Dendritic cell treated with granulocyte-macrophage colony-stimulating factor and Interleukin-4, amounts not matched to agents 40 ng/mL and 50 ng/mL, for 4 days (primary cell): ENCODE results near the gene OMA1.

Source experiments
- H3K27ac Mint-ChIP-seq: one replicate; pipeline ENCODE4 v1.8.0; 2022; ENCODE audit warnings: mild to moderate bottlenecking, mixed read lengths
- H3K27me3 Mint-ChIP-seq: one replicate; pipeline ENCODE4 v1.8.0; 2022; ENCODE audit warnings: mild to moderate bottlenecking, mixed read lengths
- H3K36me3 Mint-ChIP-seq: one replicate; pipeline ENCODE4 v1.8.0; 2022; ENCODE audit warnings: low read depth, mixed read lengths
- H3K4me1 Mint-ChIP-seq: one replicate; pipeline ENCODE4 v1.8.0; 2022; ENCODE audit warnings: low read depth, mixed read lengths
- H3K4me3 Mint-ChIP-seq: one replicate; pipeline ENCODE4 v1.8.0; 2022; ENCODE audit warnings: mild to moderate bottlenecking, moderate library complexity, mixed read lengths
- H3K9me3 Mint-ChIP-seq: one replicate; pipeline ENCODE4 v1.8.0; 2022; ENCODE audit warnings: mixed read lengths
- intact Hi-C: fragments of 100-400 bp; cut with micrococcal nuclease; formaldehyde crosslinking; loops from one replicate; pipeline ENCODE4 v1.15.0; 2022

Gene OMA1

DNA sequence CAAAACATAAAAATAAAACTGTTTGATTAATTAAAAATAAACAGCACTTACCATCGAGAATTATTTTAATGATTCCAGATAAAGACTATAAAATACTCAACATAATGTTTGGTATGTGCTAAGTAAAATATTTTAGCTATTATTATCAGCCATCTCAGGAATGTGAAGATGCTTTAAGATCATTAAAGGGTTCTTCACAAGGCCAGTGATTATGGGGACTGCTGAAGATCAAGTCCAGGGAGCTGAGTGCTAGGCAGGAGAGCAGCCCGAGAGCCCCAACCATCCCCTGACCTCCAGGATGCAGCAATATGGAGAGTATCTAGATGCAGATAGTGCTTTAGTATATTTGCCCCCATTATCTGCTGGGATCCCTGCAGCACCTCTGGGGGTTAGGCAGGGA lies 35.1 kb upstream of the OMA1 start:
- Mint-ChIP-seq H3K27ac (no peak overlapping the region), H3K36me3 (no peaks in the 10 kb centered on the region), H3K4me3 (no peak overlapping the region), H3K9me3 (no peaks in the 10 kb centered on the region), H3K27me3 (peaks cover 34% of the 10 kb centered on the region), H3K4me1 (peaks cover 38% of the 10 kb centered on the region)
- intact Hi-C loops: loop anchor here (5.0 kb wide), 1 partner anchor 36 kb away; no protein-coding TSS in a partner anchor

GRCh38 chr1:58580186-58580585 lies 33.7 kb upstream of the OMA1 start:
- peaks cover 46% of the 10 kb centered on the region for H3K4me1 Mint-ChIP-seq
- peaks cover 41% of the 10 kb centered on the region for H3K27me3 Mint-ChIP-seq
- no peaks in the 10 kb centered on the region for H3K9me3 Mint-ChIP-seq
- intact Hi-C loops: loop anchor here (5.0 kb wide), 1 partner anchor 37 kb away; no protein-coding TSS in a partner anchor
- H3K4me3 Mint-ChIP-seq: no peak overlapping the region
- H3K36me3 Mint-ChIP-seq: no peaks in the 10 kb centered on the region
- no peak overlapping the region for H3K27ac Mint-ChIP-seq

GRCh38 chr1:58577654-58578030 lies 31.1 kb upstream of the OMA1 start:
- Mint-ChIP-seq H3K9me3 (no peaks in the 10 kb centered on the region), H3K36me3 (no peaks in the 10 kb centered on the region), H3K4me3 (peak overlapping the region; percentile 7), H3K27me3 (peaks cover 61% of the 10 kb centered on the region), H3K4me1 (peaks cover 26% of the 10 kb centered on the region), H3K27ac (no peak overlapping the region)
- intact Hi-C loops: no loop called here

DNA sequence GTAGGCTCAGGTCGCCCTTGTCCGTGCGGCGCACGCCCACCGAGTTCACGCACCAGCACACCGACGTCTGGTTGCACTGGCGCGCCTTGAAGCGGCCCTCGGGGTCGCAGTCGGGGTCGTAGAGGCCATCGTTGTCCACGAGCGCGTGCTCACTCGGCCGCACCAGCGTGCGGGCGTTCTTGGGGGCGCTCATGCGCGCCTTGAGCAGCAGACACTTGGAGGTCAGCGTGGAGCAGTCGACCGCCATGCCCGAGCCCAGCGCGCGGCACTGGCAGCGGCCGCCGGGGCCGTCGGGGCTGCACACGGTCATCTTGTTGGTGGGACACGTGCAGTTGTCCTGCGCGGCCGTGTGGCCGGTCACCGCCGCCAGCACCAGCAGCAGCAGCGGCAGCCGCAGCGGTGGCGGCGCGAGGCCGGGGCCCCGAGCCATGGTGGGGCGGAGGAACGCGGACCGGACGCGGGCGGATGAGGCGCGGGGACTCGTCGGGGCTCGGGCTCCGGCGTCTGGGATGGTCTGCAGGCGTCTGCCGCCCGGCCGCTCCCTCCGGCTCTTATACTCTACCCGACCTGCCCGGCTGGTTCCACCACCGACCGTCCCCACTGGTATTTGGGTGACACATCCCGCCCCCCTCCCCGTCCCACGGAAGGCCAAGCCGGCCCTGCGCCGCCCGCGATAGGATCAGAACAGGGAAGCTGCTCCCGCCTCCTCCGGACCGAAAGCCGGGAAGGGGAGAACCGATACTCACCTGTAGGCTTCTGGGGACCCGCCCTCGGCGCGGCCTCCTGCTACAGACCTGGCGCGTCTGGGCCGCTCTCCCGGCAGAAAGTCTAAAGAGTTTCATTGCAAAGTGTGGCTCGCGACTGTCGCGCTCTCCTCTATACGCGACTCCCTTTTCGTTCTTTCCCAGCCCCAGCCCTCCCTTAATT lies 30.5 kb upstream of the OMA1 start, which contains the start of gene TACSTD2:
Gene TACSTD2 (minus strand): TSS at position 526 of the 927 bp plus-strand sequence. CDS start 96 bp downstream, at position 430.
- H3K27ac Mint-ChIP-seq: peak within 1 kb of the TSS; percentile 60
- no peaks in the 10 kb centered on the region for H3K9me3 Mint-ChIP-seq
- H3K27me3 Mint-ChIP-seq: peaks cover 67% of the 10 kb centered on the region
- H3K36me3 Mint-ChIP-seq: no peaks in the 10 kb centered on the region
- H3K4me3 Mint-ChIP-seq: peak within 1 kb of the TSS; percentile 80
- intact Hi-C loops: no loop called here
- peaks cover 26% of the 10 kb centered on the region for H3K4me1 Mint-ChIP-seq

- H3K9me3 Mint-ChIP-seq: no peaks in the 10 kb centered on the region
- H3K27me3 Mint-ChIP-seq: peaks cover 70% of the 10 kb centered on the region
- H3K4me1 Mint-ChIP-seq: peaks cover 26% of the 10 kb centered on the region
- H3K36me3 Mint-ChIP-seq: no peaks in the 10 kb centered on the region
- H3K27ac Mint-ChIP-seq: peak overlapping the region; percentile 60
- intact Hi-C loops: no loop called here
- H3K4me3 Mint-ChIP-seq: peak overlapping the region; percentile 80
Observed at GRCh38 chr1:58576325-58576726, 29.8 kb upstream of the OMA1 start.

DNA sequence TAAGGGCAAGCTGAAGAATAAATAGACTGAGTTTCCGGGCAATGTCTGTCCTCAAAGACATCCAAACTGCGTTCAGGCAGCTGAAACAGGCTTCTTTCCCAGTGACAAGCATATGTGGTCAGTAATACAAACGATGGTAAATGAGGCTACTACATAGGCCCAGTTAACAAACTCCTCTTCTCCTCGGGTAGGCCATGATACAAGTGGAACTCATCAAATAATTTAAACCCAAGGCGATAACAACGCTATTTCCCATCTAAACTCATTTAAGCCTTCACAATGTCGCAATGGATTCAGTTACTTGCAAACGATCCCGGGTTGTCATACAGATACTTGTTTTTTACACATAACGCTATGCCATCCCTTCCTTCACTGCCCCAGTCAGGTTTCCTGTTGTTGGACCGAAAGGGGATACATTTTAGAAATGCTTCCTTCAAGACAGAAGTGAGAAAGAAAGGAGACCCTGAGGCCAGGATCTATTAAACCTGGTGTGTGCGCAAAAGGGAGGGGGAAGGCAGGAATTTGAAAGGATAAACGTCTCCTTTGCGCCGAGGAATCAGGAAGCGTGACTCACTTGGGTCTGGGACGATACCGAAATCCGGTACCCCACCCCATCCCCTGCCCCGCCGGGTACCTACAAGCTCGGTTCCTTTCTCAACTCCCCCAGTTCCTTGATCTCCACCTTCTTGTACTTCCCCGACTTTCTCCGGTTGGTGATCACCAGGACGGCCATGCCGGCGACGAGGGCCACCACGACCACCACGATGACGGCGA lies 29.2 kb upstream of the OMA1 start:
- H3K9me3 Mint-ChIP-seq: no peaks in the 10 kb centered on the region
- peaks cover 72% of the 10 kb centered on the region for H3K27me3 Mint-ChIP-seq
- H3K4me3 Mint-ChIP-seq: peak overlapping the region; percentile 80
- intact Hi-C loops: no loop called here
- no peaks in the 10 kb centered on the region for H3K36me3 Mint-ChIP-seq
- H3K4me1 Mint-ChIP-seq: peaks cover 26% of the 10 kb centered on the region
- H3K27ac Mint-ChIP-seq: peak overlapping the region; percentile 60

DNA sequence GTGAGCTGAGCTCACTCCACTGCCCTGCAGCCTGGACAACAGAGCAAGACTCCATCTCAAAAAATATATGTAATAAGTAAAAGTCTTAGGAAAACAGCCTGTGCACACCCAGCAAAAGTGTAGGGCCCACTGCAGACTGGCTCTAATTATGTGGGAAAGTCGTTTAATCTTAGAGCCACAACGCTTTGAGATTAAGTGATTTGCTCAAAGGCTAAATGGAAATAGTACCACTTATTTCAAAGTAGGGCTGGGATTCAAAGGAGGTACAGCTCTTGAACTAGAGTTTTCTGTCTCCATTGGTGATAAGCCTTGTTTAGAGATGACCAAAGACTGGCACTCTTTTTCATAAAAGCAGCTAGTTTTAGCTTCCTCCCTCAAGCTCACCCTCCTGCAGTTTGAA lies 28.3 kb upstream of the OMA1 start:
- H3K4me3 Mint-ChIP-seq: no peak overlapping the region
- peaks cover 73% of the 10 kb centered on the region for H3K27me3 Mint-ChIP-seq
- no peak overlapping the region for H3K27ac Mint-ChIP-seq
- peaks cover 32% of the 10 kb centered on the region for H3K4me1 Mint-ChIP-seq
- H3K36me3 Mint-ChIP-seq: no peaks in the 10 kb centered on the region
- no peaks in the 10 kb centered on the region for H3K9me3 Mint-ChIP-seq
- intact Hi-C loops: no loop called here

GRCh38 chr1:58573705-58574591 lies 27.4 kb upstream of the OMA1 start:
- Mint-ChIP-seq H3K27ac (no peak overlapping the region), H3K27me3 (peaks cover 72% of the 10 kb centered on the region), H3K4me1 (peaks cover 32% of the 10 kb centered on the region), H3K36me3 (no peaks in the 10 kb centered on the region), H3K4me3 (no peak overlapping the region), H3K9me3 (no peaks in the 10 kb centered on the region)
- intact Hi-C loops: no loop called here

DNA sequence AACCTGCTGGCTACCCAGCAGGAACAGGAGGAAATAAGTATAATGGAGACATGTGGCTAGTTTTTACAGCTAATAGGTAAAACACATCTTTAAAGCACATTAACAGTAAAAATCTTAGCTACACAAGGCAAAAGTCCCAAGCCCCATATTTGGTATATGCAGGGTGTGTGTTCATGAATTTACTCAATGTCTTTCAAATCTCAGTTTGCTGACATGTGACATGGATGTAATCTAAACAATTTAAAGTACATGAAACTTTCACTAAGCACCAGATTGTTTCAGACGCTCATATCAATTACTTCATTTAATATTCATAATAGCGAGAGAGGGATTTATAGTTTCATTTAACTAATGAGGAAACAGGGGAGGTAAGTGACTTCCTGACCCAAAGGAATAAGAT lies 26.6 kb upstream of the OMA1 start:
- Mint-ChIP-seq H3K4me3 (no peak overlapping the region), H3K9me3 (no peaks in the 10 kb centered on the region), H3K4me1 (peaks cover 31% of the 10 kb centered on the region), H3K36me3 (no peaks in the 10 kb centered on the region), H3K27ac (no peak overlapping the region), H3K27me3 (peaks cover 66% of the 10 kb centered on the region)
- intact Hi-C loops: no loop called here

DNA sequence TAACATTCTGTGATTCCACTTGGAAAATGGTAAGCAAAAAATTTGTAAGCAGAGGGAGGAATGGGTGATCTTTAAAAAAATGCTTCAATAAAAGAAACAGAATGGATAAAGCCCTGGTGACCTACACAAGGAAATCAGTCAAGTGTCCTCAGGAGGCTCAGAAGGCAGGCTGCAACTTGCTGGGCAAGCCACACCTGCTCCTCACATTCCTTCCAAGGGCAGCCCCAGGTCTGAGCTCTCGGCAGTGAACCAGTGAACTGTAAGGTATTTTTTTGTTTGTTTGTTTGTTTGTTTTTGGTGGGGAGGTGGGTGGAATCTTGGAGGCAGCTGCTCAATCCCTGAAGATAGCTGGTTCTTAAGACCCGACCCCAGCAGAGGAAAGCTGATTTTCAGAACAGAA lies 26.2 kb upstream of the OMA1 start:
- H3K27me3 Mint-ChIP-seq: peaks cover 63% of the 10 kb centered on the region
- no peaks in the 10 kb centered on the region for H3K36me3 Mint-ChIP-seq
- no peaks in the 10 kb centered on the region for H3K9me3 Mint-ChIP-seq
- peaks cover 26% of the 10 kb centered on the region for H3K4me1 Mint-ChIP-seq
- no peak overlapping the region for H3K27ac Mint-ChIP-seq
- intact Hi-C loops: no loop called here
- H3K4me3 Mint-ChIP-seq: no peak overlapping the region

DNA sequence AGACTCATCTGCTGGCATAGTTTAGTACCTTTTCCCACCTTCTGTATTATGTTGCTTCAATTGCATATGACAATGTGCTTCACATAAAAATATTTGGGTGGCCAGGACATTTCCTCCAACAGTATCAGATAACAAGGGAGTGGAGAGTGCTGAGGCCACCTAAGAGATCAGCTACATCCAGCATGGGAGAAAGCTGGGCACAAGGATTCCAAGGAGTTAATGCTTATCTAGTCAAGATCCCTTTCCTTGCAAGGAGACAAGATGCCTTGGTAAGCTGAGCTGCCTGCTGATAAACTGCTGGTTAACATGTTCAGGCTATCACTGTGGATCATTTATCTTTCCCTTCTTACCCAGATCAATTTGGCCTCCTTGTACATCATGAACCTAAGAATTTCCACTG lies 25.1 kb upstream of the OMA1 start:
- Mint-ChIP-seq H3K9me3 (no peaks in the 10 kb centered on the region), H3K27me3 (peaks cover 54% of the 10 kb centered on the region), H3K27ac (no peak overlapping the region), H3K36me3 (no peaks in the 10 kb centered on the region), H3K4me1 (peaks cover 18% of the 10 kb centered on the region), H3K4me3 (no peak overlapping the region)
- intact Hi-C loops: no loop called here

- Mint-ChIP-seq H3K27ac (no peak overlapping the region), H3K4me3 (no peak overlapping the region), H3K9me3 (no peaks in the 10 kb centered on the region), H3K27me3 (peaks cover 48% of the 10 kb centered on the region), H3K36me3 (no peaks in the 10 kb centered on the region), H3K4me1 (peaks cover 10% of the 10 kb centered on the region)
- intact Hi-C loops: no loop called here
Observed at GRCh38 chr1:58570817-58571216, 24.3 kb upstream of the OMA1 start.

DNA sequence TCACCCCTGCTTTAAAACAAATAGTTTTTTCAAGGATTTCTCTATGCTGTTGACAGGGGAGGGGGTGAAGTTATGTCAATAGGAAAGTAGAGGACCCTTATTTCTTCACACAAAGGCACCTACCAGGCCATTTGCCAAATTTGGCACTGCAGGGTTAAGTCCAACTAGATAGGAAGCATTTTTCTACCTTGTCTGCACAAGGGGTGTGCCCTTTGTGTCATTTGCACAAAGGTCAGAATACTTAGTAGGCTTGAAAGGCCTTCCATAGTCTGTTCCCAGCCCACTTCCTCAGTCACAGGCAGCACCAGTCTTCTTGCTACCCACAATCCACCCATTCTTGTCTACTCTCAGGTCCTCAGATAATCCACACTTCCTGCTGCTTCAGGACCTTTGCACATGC lies 23.6 kb upstream of the OMA1 start:
- intact Hi-C loops: no loop called here
- H3K4me1 Mint-ChIP-seq: peaks cover 6% of the 10 kb centered on the region
- H3K9me3 Mint-ChIP-seq: no peaks in the 10 kb centered on the region
- peaks cover 47% of the 10 kb centered on the region for H3K27me3 Mint-ChIP-seq
- H3K36me3 Mint-ChIP-seq: no peaks in the 10 kb centered on the region
- no peak overlapping the region for H3K4me3 Mint-ChIP-seq
- no peak overlapping the region for H3K27ac Mint-ChIP-seq
